CD4-positive, alpha-beta T cell treated with Interleukin-15 for 1 hour (primary cell): ENCODE data around the gene CNR2.
"Not testable (repeated sequence)": the region's sequence is repeated elsewhere in the genome, so short reads cannot be mapped to it uniquely, and the experiment has no call there.

Experiments used
- DNase-seq: peaks from one replicate; pipeline ENCODE4 v3.0.0-alpha.2; 2020

CNR2 gene

DNA sequence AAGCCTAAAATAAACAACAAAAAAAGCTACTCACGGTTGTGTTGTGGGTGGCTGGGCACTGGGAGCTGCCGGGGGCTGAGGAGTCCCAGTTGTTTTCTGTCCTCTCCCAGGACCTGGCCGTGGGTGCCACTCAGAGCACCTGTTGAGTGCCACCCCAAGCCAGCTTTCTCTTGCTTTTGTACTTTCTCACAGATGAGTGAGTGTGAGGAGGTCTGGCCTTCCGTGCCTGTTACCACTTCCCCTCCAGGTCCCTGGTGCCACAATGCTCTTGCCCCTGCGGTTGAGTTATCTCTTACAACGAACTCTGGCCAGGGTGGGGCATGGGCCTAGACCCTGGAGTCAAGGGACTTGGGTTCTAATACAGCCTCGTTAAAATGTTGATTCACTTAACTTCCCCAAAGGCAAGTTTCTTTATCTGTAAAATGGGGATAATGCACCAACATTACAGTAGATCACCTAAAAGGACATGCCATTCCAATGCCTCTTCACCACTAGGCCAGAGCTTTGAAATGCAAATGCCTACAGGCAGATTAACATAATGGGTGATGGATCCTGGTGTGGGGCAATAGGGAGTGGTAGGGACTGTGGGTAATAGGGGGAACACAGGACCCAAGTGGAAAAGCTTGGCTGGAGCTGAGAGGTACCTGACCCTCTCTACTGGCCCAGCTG lies at the start of gene CNR2:
CNR2 (minus strand) TSS at position 151 of the 669 bp plus-strand sequence. CDS start 37,745 bp downstream, outside the sequence.
- peak; percentile 72 for DNase-seq

DNA sequence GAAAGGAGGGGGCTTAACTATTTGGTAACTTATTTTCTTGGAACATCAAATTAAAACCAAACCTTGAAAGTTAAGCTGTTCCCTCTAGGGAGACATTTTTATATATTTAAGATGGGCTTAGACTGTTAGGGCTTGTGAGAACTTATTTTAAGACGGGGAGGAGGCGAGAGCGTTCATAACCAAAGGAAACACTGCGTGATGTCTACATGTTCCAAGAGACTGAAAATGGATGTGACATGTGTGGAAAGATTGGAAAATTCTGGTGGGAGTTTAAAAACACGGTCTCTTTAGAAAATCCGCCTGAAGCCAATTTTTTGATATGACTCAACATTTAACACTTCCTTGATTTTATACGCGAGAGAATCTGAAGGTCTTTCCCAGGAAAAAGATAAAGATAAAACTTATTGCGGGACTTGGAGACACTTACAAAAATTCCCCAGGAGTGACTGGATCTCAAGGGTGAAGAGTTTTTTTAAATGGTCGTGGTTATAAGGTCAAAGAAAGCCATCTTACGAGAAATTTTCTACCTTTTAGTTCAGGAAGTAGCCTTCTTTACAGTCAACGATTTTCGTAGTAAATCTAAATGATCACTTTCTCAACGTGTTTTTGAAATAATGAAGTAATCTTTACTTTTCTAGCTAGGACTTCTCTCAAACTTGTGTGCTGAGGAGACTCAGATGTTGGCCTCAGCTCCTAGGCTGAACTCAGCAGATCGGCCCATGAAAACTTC lies 47.3 kb upstream of the CNR2 start:
- no peak for DNase-seq

DNA sequence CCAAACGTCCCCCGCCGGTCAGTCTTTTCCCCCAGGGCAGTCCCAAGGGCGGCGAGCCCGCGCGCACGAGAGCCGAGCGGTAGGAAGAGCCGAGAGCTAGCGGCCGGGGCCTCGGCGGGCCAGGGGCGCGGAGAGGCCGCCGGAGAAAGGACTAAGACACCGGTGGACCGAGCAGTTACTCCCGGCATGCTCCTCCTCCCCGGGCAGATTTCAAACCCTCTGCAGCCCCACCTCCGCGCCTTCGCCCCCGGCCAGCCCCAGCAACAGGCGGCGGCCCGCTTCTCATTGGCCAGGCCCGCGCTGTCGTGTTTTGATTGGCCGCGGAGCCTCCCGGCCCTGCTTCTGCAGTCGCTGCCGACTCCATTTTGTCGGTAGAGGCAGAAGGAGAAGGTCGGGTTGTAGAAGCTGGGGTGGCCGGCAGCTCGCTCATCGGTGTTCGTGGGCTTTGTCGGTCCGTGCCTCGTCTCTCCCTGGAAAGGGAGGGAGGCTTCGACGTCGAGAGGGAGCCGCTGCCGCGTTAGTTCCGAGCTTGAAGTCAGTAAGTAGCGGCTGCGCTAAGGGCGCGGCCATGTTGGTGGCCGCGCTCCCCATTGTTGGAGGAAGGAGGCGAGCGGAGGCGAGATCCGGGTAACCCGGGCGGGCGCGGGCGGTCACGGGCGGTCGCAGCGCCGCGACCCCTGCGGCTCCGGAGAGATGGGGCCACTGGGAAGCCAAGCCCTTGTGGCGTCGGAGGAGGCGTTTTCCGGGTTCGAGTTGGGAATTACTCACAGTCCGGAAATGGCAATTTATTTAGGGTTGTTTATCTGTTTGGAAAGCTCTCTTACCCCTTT lies 46.5 kb upstream of the CNR2 start, which contains the start of gene PNRC2:
PNRC2 (plus strand) TSS at position 368 of the 830 bp plus-strand sequence. CDS start 1,630 bp downstream, outside the sequence.
- peak; percentile 96 for DNase-seq

DNA sequence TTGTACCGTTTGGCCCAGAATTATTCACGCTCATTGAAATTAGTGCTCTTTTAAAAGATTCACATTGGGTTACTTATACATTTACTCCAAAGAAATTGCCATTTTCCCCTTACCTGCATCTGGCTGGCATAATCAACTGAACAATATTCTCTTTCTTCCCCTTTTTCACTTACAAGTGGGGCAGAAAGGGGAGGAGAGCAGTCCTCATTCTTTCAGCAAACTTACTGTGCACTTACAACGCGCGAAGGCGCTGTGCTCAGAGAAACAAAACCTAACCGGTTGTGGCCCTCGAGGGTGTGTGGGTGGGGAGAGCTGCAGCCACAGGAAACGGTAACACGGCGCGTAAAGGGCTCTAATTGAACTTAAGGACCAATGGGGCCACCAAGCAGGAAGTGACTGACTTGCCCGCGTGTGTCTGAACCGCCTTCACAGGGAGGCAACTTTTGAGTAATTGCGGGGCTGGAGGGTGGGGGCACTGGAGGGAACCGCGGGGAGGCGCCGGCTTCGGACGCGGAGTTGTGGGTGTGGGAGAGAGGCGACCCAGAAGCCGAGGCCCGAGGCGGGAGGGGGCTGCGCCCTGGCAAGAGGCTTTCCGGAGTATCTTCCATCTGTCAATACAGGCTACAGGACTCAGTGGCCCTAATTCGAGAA lies 45.8 kb upstream of the CNR2 start:
- peak; percentile 95 for DNase-seq

DNA sequence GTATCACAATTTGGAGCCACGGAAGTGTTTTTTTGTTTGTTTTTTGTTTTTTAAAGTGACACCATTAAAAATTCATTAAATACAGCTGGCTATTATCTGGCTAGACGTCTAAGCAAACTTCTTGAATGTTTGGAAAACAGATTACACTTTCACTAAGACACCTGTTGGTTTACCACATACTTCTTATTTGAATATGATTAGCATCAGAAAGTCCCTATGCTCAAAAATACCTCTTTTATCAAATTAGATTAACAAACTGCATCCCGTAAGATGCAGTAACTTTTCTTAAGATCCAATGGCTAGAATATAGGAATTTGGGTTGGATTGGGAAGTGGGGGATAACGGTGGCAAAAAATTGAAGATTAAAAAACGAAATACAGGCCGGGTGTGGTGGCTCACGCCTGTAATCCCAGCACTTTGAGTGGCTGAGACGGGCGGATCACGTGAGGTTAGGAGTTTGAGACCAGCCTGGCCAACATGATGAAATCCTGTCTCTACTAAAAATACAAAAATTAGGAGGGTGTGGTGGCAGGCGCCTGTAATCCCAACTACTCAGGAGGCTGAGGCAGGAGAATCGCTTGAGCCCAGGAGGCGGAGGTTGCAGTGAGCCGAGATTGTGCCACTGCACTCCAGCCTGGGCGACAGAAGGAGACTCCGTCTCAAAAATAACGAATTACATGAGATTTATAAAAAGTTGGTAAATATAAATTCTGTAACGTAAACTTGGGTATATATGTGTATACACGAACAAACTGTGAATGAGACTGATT lies 45.1 kb upstream of the CNR2 start:
- not testable (repeated sequence) for DNase-seq

DNA sequence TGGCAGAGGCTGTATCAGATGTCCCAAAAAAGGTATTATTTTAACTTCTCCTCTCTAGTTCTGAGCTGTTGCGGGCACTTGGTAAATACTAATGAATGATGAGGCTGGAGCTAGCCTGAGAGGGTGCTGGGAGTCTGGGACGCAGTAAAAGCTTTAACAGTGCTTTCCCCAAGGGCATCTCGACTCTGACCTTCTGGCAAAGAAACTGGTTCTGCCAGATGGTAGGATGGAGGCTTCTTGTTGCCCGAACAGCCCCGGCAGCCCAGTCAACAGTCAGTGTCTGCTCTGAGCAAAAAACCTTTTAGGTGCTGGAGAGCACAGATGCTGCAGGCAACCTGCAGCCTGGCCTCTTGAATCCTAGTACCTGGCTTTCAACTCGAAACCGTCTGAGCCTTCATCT lies 43.9 kb upstream of the CNR2 start:
- no peak for DNase-seq

DNA sequence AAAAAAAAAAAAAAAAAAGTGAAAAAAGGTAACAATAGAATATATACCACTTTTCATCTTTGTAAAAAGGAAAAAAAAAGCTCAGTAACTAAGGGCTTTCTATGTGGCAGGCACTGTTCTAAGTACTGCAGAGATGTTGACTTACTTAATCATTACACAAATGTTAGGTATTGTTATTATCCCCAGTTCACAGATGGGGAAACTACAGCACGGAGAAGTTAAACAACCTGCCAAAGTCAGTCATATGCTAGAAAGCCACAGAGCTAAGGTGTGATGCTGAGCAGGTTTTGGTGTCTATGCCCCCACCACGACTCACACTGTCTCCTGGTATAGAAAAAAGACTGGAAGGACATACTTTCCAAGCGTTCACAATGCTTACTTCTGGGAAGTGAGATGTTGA lies 39.9 kb upstream of the CNR2 start:
- DNase-seq = no peak

DNA sequence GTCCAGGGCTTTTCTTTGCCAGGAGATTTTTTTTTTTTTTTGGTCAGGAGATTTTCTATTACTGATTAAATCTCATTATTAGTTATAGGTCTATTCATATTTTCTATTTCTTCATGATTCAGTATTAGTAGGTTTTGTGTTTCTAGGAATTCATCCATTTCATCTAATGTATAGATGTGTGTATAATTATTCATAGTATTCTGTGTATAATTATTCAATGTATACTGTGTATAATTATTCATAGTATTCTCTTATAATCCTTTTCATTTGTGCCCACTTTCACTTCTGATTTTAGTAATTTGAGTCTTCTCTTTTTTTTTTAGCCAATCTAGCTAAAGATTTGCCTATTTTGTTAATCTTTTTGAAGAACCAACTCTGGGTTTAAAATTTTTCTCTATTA lies 34.2 kb upstream of the CNR2 start:
- no peak for DNase-seq

DNA sequence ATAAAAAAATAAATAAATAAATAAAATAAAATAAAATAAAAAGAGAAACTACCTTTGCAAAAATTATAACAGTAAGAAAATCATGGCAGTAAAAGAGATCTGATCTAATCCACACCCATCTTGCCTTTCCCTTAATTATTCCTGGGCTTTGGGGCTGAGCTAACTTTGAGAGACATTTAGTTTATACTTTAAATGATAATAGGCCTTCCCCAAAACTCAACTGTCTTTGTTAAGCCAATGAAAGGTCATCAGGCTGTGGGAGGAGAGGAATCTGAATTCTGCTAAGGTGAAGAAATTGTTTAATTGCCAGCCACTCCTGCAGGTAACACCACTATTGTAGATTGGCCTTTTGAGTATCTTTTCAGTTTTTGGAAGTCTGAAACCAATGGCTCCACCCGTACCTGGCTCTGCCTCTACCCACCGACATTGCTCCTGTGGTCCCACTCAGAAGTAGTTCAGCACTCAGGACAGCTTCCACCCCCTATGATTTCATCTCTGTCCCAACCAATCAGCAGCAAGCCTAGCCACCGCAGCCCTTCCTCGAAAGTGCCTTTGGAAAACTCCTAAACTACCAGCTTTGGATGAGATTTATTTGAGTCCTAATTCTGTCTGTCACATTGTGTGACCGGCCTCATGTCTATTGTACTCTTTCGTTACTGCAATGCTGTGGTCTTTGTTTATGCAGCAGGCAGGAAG lies 23.5 kb upstream of the CNR2 start:
- DNase-seq = no peak

DNA sequence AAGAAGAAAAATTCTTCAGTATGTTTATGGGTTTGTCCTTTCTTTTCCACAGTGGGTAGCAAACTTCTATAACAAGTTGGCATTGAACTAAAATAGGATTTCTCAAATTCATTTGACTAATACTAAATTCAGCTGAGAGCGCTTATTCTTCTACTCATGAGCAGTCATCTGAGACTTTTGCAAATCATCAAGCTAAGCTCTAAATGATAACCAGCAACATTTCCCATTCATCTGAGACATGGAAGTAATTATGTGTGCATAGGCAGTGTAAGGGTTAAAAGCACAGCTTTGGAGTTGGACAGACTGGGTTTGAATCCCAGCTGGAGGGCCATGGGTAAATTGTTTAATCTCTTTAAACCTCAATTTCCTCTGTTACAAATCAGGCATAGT lies 18.3 kb upstream of the CNR2 start:
- DNase-seq = no peak

DNA sequence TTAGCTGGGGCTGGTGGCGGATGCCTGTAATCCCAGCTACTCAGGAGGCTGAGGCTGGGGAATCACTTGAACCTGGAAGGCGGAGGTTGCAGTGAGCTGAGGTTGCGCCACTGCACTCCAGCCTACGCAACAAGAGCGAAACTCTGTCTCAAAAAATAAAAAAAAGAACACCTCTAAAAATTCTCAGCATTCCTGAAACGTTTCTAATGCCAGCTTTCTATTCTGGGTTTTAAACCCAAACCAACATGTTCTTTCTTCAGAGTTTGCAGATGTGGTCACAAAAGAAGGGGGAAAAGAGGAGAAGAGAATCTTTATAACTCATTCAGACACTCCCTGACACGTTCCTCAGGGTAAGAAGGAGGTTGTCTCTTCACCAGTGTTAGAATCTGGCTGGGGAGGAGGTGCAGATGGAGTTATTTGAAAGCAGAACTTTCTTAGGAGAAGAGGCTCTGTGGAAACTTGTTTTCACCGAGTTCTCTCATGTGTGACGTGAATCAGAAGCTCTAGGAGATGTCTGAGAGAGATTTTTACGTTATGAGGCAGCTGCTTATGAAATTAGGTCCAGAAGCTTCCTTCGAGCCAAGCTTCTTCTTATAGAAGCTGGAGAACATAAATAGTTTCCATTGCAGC lies 17.8 kb upstream of the CNR2 start:
- no peak for DNase-seq

DNA sequence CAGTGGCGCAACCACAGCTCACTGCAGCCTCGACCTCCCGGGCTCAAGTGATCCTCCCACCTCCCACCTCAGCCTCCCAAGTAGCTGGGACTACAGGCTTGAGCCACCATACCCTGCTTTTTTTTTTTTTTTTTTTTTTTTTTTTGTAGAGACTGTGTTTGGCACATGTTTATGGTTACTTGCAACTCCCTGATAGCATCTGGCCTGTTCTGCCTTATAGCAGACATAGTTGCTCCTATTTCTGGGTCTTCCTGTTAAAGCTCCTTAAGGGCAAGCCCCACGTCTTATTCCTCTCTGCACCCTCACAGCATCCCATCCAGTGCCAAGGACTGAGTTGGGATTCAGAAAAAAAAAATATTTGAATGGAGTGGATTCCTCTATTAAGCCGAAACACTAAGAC lies 17.1 kb upstream of the CNR2 start:
- no peak for DNase-seq

DNA sequence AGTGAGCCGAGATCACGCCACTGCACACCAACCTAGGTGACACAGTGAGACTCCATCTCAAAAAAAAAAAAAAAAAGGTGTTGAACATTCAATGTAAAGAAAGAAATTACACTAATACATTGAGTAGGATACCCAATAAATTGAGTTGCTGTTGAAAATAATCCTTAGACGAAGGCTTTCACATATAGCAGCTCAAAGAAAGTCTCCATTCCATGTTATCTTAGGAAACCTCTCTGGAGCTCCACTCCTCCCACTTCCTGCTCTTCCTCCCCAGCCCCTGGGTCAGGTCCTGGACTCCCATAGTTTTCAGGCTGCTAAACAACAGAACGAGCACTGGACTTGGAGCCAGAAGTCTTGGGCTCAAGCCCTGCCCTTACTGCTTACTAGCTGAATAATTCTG lies 15.6 kb upstream of the CNR2 start:
- DNase-seq = no peak

DNA sequence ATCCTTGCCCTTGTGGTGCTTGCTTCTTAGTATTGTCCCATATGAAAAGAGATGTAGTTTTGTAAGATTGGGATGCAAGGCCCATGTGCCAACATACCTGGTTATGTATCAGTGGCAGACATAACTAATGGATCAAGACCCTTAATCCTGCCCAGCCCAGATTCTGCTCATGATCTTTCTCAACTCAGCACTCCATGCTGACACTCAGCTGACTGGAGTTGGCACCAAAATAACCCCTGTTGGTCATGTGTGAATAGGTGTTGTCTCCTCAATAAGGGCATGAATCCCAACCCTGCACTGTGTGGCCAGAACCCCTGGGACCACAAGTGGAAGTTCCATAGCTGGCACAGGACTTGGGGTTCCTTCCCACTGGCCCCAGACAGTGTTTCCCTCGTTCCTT lies 13.9 kb upstream of the CNR2 start:
- DNase-seq = no peak

DNA sequence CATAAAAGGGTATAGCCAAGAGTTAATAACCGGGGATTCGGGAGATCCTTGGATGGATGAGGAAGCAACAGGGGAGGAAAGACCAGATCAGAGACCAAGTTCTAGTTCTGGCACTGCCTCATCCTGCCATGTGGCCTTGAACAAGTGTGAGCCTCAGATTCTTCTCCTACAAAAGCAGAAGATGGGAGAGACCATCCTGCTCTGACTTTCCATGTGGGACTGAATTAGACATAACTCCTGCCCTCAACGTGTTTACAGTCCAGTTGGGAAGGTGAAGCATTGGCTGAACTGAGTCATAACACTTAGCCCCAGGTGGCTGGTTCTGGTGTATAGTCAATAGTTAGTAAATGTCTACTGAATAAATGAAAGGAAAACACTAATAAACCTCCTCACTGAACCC lies 12.1 kb upstream of the CNR2 start:
- no peak for DNase-seq

DNA sequence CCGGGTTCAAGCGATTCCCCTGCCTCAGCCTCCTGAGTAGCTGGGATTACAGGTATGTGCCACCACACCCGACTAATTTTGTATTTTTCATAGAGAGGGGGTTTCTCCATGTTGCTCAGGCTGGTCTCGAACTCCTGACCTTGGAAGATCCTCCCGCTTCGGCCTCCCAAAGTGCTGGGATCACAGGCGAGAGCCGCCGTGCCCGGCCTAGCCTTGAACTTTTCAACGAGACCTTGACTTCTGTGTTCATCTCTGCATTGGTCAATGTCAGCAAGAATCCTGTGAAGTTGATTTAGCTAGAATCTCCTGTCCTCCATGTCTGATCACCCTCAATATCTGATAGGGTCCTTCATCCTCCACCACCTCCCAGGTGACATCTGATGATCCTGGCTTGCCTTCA lies 11.4 kb upstream of the CNR2 start:
- no peak for DNase-seq

DNA sequence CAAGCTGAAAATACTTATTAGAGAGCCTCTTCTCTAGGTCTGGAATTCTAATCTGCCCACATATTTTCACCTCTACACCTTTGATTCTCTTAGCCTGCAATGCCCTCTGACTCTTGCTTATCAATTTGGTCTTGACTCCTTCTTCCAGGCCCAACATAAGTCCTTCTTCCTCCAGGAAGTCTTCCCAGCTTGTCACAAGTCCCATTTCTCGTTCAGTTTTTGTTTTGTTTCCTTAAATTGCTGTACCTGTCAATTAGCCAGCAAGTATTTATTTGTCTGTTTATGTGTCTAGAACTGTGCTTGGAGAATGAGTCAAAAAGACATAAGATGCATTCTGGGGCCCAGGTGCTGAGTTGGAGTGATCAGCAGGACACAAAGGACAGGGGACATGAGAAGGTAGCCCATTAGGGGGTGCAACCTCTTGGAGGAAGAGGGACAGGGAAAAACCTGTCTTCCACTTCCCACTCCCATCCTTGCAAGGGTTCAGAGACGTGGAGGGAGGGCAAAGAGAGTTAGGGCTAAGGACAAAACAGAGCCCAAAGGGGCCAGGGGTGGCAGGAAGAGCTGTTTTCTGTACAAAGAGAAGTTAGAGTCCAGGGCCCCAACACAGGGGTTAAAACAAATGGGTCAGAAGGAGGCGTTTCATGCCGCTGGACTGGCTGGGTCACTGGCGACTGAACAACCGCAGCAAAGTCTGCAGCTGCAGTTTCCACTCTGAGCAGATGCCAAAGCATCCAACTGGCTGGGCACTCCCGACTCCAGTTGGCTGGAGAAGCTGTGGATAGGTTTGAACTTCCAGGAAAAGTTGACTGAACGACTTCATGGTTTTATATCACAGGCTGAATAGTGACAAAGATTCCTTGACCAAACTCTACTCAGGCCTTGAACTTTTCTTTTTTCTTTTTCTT lies 10.7 kb upstream of the CNR2 start:
- no peak for DNase-seq

DNA sequence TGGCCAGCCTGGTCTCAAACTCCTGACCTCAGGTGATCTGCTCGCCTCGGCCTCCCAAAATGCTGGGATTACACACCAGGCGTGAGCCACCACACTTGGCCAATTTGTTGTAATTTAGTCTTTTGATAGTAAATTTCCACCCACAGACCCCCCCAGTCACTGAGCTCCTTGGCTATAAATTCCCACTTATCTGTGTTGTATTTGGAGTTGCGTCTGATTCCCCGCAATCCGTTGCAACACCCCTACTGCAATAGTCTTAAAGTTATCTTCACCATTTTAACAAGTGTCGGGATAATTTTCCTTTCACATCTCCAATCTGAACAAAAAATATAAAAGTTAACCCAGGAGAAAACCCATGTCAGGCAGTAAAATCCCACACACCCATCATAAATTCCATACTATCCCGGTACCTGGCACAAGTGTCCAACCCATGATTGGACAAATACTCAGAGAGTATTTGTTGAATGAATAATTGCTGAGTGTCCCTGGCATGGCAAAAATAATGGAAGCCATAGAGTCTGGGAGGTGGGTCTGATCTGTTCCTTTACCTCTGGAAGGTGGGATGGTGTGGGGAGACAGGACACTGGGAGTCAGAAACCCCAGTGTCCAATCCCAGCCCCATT lies 9.3 kb upstream of the CNR2 start:
- DNase-seq = no peak
